Transverse colon (tissue), 4 donors: ENCODE measurements around the gene SDR9C7. TPM values are rescaled to one million over a fixed set of nuclear protein-coding genes. Genes with fewer than 3 reads are reported as not detected.
"Not testable (repeated sequence)": the region's sequence is repeated elsewhere in the genome, so short reads cannot be mapped to it uniquely, and the experiment has no call there.

Source experiments
- DNase-seq: peaks from one replicate; pipeline ENCODE4 v3.0.0-alpha.2; 2019
- H3K27ac ChIP-seq, 4 donors: fragments of 200-600 bp; sonication (generic); 2 replicates each; pipeline ENCODE4 v1.5.1; 2016 to 2018; ENCODE audit warnings: inconsistent platforms in 4 of 4
- H3K27me3 ChIP-seq: fragments of 200-600 bp; sonication (generic); 2 replicates; pipeline ENCODE4 v1.5.1; 2017; ENCODE audit warnings: inconsistent platforms
- H3K36me3 ChIP-seq, 4 donors: fragments of 200-600 bp; sonication (generic); 2 replicates each; pipeline ENCODE4 v1.5.1; 2017 to 2019; ENCODE audit warnings: inconsistent platforms in 4 of 4
- H3K4me1 ChIP-seq, 4 donors: fragments of 200-600 bp; sonication (generic); 2 replicates each; pipeline ENCODE4 v1.5.1; 2017 to 2020; ENCODE audit warnings: inconsistent platforms in 4 of 4
- H3K4me3 ChIP-seq, 4 donors: fragments of 200-600 bp; sonication (generic); 1 replicate in 1 of 4; 2 replicates in 3 of 4; pipeline versions ENCODE4 v1.5.1 to v1.6.1; 2017 to 2019; ENCODE audit warnings: inconsistent platforms in 4 of 4
- H3K9me3 ChIP-seq, 2 donors: fragments of 200-600 bp; sonication (generic); 2 replicates each; pipeline ENCODE4 v1.5.1; 2017 to 2019; ENCODE audit warnings: inconsistent platforms in 2 of 2
- EP300 ChIP-seq: sonication (generic); formaldehyde crosslinking; IDR thresholded peaks from one replicate; pipeline ENCODE4 v1.6.1; 2017; ENCODE audit warnings: antibody characterized with exemption, low read depth
- POLR2A ChIP-seq: fragments of 450-650 bp; IDR thresholded peaks from one replicate; pipeline ENCODE4 v1.6.1; 2016; ENCODE audit warnings: antibody characterized with exemption, mild to moderate bottlenecking, moderate library complexity
- POLR2AphosphoS5 ChIP-seq, 3 donors: sonication (generic); formaldehyde crosslinking; IDR thresholded peaks; one replicate each; pipeline ENCODE4 v1.6.1; 2016; ENCODE audit warnings: antibody characterized with exemption in 3 of 3
- WGBS, 2 donors: methylation state at CpG; one replicate each; pipeline ENCODE4 v1.1.5; 2018; ENCODE audit warnings: low coverage in 1 of 2; 5-methylcytosine and 5-hydroxymethylcytosine counted together
- in situ Hi-C, 4 donors: fragments of 200-750 bp; cut with MboI; loops; one replicate each; pipeline versions ENCODE4 v1.15.0 to v1.15.1; 2017; ENCODE audit warnings: low sequenced_read_pairs in 3 of 4, low pct_ligation_motif_present in 1 of 4, low pct_unique_long_range_greater_than_20kb in 1 of 4
- intact Hi-C: fragments of 100-400 bp; cut with DNase I; formaldehyde crosslinking; loops from one replicate; pipeline ENCODE4 v1.15.1; 2023; ENCODE audit warnings: low total_unique reads
- total RNA-seq, 4 donors: library from RNA; depleted of rRNA; stranded (reverse); fragments of >200 nt; gene quantifications; one replicate each; pipeline ENCODE4 v1.1.0, GENCODE V29; 2016
- TF ChIP-seq, protein P1 (sequence below), 5 experiments: fragments of 200-600 bp in 3 of 5; fragments of 450-650 bp in 2 of 5; sonication (generic) in 3 of 5; IDR thresholded peaks; 1 replicate in 2 of 5; 2 replicates in 3 of 5; pipeline ENCODE4 v1.5.1; 2016 to 2017; ENCODE audit warnings: antibody characterized with exemption in 5 of 5, inconsistent platforms in 3 of 5, mild to moderate bottlenecking in 2 of 5, moderate library complexity in 1 of 5

The SDR9C7 gene
- total RNA-seq: not detected

DNA sequence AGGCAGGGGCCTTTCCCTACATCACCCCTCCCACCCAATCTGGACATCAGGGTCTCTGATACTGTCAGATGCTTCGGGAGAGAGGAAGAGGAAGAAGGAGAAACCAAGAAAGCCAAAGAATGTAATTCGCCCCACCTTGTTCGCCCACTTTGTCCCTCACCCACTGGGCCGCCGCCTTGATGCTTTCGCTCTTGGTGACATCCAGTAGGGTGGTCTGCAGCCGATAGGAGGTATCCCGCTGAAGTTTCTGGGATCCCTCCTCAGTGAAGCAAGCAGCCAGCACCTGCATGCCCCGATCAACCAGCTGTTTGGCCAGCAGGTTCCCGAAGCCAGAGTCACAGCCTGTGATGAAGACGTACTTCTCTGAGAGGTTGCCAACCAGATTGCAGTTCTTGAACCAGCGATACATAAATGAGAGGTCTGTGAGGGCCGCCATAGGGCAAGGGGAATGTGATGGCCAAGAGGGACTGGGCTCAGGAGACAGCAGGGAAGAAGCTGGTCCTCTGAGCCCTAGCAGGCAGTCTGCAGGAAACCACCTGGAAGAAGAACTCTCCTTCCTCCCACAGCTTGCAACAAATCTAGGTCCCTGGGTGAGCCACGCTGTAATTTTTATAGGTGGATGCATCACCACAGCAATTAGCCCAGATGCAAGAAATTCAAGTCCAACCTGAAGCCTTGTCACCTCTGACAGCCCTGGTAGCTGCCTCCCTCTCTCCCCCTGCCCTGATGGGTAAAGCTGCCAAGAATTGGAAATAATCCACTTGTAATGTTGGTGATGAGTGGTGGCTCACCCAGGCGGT, at the start of gene SDR9C7:
Gene SDR9C7, minus strand, starts transcription at position 583 of the 800 bp plus-strand sequence. Its CDS starts 147 bp downstream, at position 436.
- no peak within 1 kb of the TSS for H3K27ac ChIP-seq
- H3K9me3 ChIP-seq: no peaks in the 10 kb centered on the region
- DNase-seq: no peak
- no peak for TF ChIP-seq EP300
- no peak within 1 kb of the TSS for H3K4me3 ChIP-seq
- H3K27me3 ChIP-seq: no peaks in the 10 kb centered on the region
- in situ Hi-C loops: no loop called here
- 92 to 97% methylated on average over 10 to 15 of the region's 15 CpGs for WGBS, 2 donors
- intact Hi-C loops: no loop called here
- peaks cover 0 to 11% (median 0%) of the 10 kb centered on the region in 4 donors for H3K4me1 ChIP-seq
- H3K36me3 ChIP-seq: no peaks in the 10 kb centered on the region

DNA sequence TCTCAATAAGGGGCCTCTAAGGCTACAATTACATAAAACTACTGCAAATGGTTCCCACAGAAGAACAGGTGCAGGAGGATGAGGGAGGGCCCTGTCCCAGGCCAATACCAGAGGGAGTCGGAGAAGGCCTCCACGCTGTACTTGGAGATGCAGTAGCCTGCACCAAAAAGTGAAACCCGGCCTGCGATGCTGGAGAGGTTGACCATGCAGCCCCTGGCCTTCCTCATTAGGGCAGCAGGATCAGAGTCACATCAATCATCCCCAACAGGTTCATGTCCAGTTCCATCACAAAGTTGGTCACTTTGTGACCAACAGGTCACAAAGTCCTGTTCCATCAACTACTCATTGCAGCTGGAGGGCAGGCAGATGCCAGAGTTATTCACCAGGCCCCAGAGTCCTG, 49.2 kb upstream of the SDR9C7 start:
- no peak overlapping the region for H3K27ac ChIP-seq
- 81% methylated on average over 4 of the region's 4 CpGs; no CpG with 5 or more reads in 1 of the 2 donors for WGBS, 2 donors
- TF ChIP-seq POLR2A (no peak), EP300 (no peak), POLR2AphosphoS5 (IDR thresholded peaks at IDR 0.05) (no peak)
- TF ChIP-seq, protein P1, sequence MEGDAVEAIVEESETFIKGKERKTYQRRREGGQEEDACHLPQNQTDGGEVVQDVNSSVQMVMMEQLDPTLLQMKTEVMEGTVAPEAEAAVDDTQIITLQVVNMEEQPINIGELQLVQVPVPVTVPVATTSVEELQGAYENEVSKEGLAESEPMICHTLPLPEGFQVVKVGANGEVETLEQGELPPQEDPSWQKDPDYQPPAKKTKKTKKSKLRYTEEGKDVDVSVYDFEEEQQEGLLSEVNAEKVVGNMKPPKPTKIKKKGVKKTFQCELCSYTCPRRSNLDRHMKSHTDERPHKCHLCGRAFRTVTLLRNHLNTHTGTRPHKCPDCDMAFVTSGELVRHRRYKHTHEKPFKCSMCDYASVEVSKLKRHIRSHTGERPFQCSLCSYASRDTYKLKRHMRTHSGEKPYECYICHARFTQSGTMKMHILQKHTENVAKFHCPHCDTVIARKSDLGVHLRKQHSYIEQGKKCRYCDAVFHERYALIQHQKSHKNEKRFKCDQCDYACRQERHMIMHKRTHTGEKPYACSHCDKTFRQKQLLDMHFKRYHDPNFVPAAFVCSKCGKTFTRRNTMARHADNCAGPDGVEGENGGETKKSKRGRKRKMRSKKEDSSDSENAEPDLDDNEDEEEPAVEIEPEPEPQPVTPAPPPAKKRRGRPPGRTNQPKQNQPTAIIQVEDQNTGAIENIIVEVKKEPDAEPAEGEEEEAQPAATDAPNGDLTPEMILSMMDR (IDR thresholded peaks at IDR 0.05): no peak
- in situ Hi-C loops (loop anchor here in 1 of 4 donors (10.0 kb wide), 1 partner anchor 139 kb away; no protein-coding TSS in a partner anchor), intact Hi-C loops (no loop called here)
- H3K4me3 ChIP-seq: no peak overlapping the region
- peaks cover 0 to 4% (median 0%) of the 10 kb centered on the region in 4 donors for H3K4me1 ChIP-seq
- no peak for DNase-seq
- H3K9me3 ChIP-seq: no peaks in the 10 kb centered on the region
- no peaks in the 10 kb centered on the region for H3K27me3 ChIP-seq
- H3K36me3 ChIP-seq: no peaks in the 10 kb centered on the region

- H3K4me1 ChIP-seq, H3K27ac ChIP-seq, H3K27me3 ChIP-seq, intact Hi-C loops, H3K9me3 ChIP-seq, H3K36me3 ChIP-seq, H3K4me3 ChIP-seq, DNase-seq: not testable (repeated sequence)
- in situ Hi-C loops: loop anchor here in 1 of 4 donors (10.0 kb wide), 1 partner anchor 138 kb away; no protein-coding TSS in a partner anchor
- WGBS, 2 donors: 71% methylated on average over 2 of the region's 3 CpGs; no CpG with 5 or more reads in 1 of the 2 donors
Measured at GRCh38 chr12:56982578-56983236, 48.5 kb upstream of the SDR9C7 start.

DNA sequence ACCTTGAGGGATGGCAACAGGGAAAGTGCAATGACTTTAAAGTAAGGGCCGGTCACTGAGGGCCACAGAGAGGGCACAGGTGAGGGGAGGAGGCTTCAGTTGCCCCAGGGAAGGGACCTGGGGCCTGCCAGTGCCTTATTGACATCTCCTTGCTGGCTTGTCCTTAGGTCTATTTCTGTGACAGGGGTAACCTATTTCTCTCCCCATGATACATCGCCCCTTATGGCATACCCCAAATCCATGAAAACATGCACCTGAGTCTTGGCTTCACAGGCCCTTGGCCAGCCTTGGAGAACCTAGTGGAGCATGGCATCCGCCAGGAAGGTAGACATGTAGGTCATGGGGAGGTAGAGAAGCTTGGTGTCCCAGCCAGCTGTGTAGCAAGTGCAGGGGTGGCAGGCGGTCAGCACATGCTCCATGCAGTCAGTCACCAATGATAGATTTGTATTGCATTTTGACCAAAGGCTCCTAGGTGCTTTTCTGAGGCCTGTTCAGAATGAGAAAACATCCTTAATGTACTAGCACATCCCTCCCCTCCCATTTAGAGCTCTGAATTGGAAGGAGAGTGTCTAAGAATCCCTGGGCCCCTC, 46.8 kb upstream of the SDR9C7 start:
- intact Hi-C loops (no loop called here), in situ Hi-C loops (loop anchor here in 1 of 4 donors (10.0 kb wide), 1 partner anchor 136 kb away; no protein-coding TSS in a partner anchor)
- H3K36me3 ChIP-seq: no peaks in the 10 kb centered on the region
- TF ChIP-seq, protein P1 (IDR thresholded peaks at IDR 0.05): no peak
- TF ChIP-seq EP300 (no peak), POLR2A (no peak), POLR2AphosphoS5 (IDR thresholded peaks at IDR 0.05) (no peak)
- H3K4me3 ChIP-seq: no peak overlapping the region
- no peaks in the 10 kb centered on the region for H3K27me3 ChIP-seq
- no peaks in the 10 kb centered on the region for H3K4me1 ChIP-seq
- no peak for DNase-seq
- WGBS, 2 donors: 95% methylated on average over 4 of the region's 4 CpGs; no CpG with 5 or more reads in 1 of the 2 donors
- no peak overlapping the region for H3K27ac ChIP-seq
- no peaks in the 10 kb centered on the region for H3K9me3 ChIP-seq

DNA sequence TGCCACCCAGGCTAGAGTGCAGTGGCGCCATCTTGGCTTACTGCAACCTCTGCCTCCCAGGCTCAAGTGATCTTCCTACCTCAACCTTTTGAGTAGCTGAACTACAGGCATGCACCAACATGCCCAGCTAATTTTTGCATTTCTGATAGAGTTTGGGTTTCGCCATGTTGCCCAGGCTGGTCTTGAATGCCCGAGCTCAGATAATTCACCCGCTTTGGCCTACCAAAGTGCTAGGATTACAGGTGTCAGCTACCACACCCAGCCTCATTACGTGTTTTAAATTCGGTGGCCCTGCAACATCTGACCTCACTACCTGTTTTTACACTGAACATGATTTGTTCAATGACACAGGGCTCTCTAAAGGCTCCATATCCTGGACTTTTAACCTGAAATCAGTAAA, 46.1 kb upstream of the SDR9C7 start:
- Histone ChIP-seq H3K4me1 (no peaks in the 10 kb centered on the region), H3K9me3 (no peaks in the 10 kb centered on the region), H3K27ac (no peak overlapping the region), H3K27me3 (no peaks in the 10 kb centered on the region), H3K4me3 (no peak overlapping the region), H3K36me3 (no peaks in the 10 kb centered on the region)
- intact Hi-C loops (no loop called here), in situ Hi-C loops (loop anchor here in 1 of 4 donors (10.0 kb wide), 1 partner anchor 135 kb away; no protein-coding TSS in a partner anchor)
- TF ChIP-seq POLR2AphosphoS5 (IDR thresholded peaks at IDR 0.05): no peak
- TF ChIP-seq, protein P1 (IDR thresholded peaks at IDR 0.05): no peak
- TF ChIP-seq POLR2A: no peak
- no peak for TF ChIP-seq EP300
- no peak for DNase-seq
- WGBS, 2 donors: 94 to 96% methylated on average over 4 to 6 of the region's 6 CpGs
